ENCODE data around the gene C5orf15.

The C5orf15 gene

DNA sequence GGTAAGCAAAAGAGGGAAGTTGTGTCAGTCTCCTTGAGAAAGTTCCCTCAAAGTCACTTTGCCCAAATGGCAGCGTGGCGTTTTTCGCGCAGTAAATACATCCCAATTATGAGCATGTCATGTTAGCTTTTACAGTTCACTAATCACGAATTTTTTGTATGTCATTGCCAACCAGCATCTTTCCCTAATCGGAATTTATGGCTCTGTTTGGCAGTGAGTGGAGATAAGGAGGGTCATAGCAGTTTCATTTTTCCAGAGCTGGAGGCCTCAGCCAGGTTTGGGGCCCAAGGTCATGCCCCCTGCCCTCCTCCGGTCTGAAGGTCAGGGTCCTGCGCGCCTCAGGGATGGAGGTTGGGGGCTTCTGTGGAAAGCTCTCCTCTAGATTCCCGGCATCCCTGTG, 50.1 kb downstream of the C5orf15 start:
- no peak for DNase-seq

DNA sequence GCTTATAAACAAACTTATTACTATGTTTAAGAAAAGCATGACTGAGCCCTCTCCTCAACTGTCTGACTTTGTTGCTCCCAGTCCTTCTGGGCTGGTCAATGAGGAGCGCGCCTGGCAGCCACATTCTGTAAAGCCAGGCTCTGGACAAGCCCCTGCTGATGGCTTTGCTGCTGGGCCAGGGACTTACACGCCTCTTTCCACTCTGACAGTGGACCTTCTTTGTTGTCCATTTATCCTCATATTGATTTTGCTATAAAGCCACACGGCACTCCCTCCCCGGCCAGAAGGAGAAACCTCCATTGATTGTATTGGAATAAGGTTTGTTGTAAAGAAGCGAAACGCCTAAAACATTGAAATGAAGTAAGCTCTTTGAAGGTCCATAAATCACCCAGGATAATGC, 50.6 kb downstream of the C5orf15 start:
- DNase-seq: no peak

DNA sequence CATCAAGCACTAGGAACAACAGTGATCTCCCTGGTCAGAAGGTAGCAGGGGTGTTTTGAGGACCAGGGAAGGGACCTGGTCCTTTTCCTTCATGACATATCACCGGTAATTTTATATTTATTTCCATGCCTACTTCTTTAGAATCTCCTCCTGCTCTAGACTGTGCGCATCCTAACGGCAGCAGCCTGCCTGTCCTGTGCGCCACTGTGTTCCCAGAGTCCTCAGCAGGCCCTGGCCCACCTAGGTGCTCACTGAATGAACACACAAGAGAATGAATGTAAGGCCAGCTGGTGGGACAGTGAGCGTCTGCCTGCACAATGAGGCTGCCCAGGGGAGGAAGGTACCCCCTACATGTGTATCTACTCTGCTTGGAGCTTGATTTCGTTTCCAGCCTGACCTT, 51.5 kb downstream of the C5orf15 start:
- no peak for DNase-seq

DNA sequence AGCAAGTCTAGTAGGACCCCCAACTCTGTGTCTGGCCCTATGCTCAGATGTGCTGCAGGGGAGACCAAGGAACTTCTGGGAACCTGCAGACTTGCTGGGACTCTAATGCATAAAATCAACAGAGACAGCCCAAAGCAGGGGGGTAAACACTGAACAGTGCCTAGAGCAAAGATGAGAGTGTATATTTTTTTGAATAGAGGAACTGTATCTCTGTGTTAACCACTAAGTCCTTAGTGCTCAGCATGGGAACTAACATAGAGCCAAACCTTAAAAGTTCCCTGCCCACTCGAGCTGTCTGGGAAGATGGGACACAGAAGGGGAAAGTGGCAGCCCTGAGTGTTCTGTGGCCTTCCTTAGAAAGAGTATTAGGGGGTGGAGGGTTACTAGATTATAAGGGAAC, 51.9 kb downstream of the C5orf15 start:
- DNase-seq: no peak

DNA sequence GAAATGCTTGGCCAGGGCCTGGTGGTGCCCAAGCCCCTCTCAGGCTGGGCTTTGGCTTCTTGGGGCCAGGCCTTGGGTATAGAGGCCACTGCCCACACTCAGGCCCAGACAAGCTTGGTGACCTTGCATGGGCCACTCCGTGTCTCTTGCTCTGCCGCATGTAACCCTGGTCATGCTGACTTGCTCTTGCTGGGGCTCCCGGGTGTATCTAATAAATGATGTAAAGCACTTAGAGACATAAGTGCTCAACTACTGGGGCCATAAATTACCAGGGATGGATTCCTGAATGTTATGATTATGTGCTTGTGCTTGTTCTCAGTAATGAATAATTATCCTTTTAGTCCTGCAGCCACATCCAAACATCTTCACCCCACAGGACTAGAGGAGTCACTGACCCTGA, 54.0 kb downstream of the C5orf15 start:
- no peak for DNase-seq

DNA sequence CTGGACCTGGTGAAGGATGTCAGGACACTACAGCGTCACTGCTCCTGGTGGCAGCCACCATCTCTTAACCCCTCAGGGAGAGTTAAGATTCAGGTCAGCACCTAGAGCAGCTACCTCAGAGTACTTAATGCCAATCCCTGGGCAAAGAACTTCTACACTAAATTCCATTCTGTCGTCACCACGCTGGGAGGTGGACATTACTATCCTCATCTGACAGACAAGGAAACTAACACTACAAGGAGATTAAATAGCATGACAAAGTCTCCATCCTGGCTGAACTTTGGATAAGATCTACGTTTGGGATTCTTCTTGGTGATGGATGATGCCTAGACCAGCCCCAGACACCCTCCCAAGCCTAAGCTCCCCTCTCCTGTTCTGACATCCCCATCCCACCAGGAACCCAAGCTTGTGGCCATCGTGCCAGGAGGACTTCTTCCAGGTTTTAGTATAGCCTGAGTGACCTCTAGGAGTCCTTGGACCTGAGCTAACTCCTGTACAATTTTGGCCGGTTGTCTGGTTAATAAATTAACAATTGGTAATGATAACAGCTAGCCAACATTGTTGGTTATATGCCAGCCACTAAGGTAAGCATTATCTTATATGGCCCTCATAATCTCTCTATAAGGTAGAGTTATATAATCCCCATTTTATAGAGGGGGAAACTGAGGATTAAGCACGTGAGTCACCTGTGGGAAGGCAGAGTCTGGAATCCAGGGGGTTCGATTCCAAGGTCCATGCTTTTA, 54.8 kb downstream of the C5orf15 start:
- DNase-seq: no peak

DNA sequence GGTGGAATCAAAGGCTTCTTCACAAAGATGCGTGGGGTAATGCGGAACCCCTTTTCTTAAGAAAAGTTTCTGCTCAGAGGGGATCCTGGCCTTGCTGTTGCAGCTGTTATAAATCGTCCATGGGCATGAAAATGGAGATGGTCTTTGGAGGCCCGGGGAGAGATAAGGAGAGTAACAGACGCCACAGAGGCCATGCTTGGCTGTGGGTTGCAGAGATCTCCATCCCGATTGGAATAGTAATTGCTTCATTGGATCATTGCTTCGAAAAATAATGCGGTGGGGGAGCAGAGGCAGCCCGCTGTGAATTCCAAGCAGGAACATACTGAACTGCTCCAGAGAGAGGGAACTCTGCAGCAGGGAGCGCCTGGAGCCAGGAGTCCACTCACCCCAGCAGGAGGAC, 55.5 kb downstream of the C5orf15 start:
- no peak for DNase-seq

DNA sequence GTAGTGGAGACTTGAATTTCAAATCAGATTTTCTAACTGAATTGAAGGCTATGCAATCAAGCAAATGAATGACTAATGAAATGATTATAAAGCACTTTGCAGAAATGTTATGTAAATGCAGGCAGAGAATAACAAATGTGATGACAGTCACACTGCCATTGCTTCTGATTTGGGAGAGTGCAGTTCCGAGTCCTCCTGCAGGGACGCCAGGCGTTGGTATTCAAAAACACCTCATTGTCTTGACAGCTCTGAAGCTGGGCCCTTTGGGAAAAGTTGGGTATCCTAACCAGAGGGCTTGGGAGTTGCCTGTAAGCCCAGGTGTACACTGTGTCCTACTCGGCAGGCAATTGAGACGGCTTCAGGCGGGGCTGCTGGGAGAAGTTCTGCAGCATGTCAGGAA, 57.9 kb downstream of the C5orf15 start:
- DNase-seq: no peak

DNA sequence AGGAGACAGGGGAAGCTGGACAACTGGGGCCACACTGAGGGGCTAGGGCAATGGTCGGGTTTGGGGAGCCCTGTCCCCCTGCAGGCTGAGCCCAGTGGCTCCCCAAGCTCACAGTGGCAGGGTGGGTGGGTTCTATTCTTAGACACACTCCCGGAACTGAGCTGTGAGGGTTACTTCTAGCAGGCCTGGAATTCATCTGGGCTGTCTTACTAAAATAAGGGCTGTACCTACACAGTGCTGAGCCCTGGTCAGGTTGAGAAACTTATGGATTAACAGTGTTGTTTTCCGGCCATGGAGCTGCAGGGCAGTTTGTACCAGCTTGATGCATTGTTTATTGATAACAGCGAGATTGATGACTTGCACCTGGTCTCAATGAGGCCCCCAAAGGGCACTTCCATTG, 58.8 kb downstream of the C5orf15 start:
- no peak for DNase-seq

DNA sequence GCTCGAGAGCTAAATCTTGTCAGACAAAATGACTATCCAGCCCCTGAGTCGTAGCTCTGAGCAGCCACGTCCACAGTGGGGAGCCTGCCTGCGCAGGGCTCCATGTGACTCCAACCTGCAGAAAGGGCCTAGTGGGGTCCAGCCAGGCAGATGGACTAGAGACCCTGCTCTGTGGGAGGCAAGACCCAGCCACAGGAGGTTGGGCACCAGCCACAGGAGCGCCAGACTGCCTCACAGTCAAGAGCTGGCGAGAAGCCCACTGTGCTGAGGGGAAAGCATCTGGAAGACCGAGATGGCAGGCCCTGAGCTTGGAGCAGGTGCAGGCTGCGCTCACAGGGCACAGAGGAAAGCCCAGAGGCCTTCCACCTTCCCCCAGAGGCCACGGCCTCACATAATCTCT, 61.4 kb downstream of the C5orf15 start:
- DNase-seq: no peak

DNA sequence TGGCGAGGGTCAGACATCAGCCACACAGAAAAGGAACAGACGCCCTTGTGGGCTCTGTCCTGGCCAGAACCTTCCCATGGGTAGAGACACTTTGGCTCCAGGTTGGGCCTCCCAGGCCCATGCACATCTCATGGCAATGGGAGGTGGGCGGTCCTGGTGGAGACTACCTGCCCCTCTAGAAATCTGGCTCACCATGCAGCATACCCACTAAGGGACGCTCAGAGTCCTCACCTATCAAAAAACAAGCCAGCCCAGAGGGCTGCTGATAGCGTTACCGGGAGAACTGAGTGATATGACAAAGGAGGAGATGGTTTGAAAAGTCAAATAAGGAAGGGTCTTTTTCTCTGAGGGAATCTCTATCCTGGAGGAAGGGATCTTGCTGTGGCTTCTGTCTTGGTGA, 62.1 kb downstream of the C5orf15 start:
- DNase-seq: no peak

All from activated CD4-positive, alpha-beta T cell treated with anti-CD3 and anti-CD28 coated beads, Interleukin-2, amount 50 U/mL, for 16 hours (primary cell).